Large intestine (tissue), 3 donors: Measurements from ENCODE around the gene FUOM. TPM values are rescaled to one million over a fixed set of nuclear protein-coding genes. Genes with fewer than 3 reads are reported as not detected.

Experiments used
- DNase-seq, 2 donors: peaks; one replicate each; pipeline versions ENCODE4 v3.0.0 to v3.0.0-alpha.2; 2013
- H3K27ac ChIP-seq: one replicate; pipeline ENCODE4 v1.5.1; 2013; ENCODE audit warnings: low read length
- H3K27me3 ChIP-seq: 2 replicates; pipeline ENCODE4 v1.6.1; 2013; ENCODE audit warnings: low read length; ENCODE audit not compliant: control insufficient read depth, insufficient read depth
- H3K36me3 ChIP-seq: 2 replicates; pipeline ENCODE4 v1.6.1; 2013; ENCODE audit warnings: low read length; ENCODE audit not compliant: control insufficient read depth, insufficient read depth
- H3K4me1 ChIP-seq: one replicate; pipeline ENCODE4 v1.6.1; 2013; ENCODE audit warnings: low read length; ENCODE audit not compliant: control insufficient read depth, insufficient read depth
- H3K4me3 ChIP-seq: one replicate; pipeline ENCODE4 v1.5.1; 2013; ENCODE audit warnings: low read length
- H3K9me3 ChIP-seq: one replicate; pipeline ENCODE4 v1.6.1; 2013; ENCODE audit warnings: mild to moderate bottlenecking, low read depth, low read length, moderate library complexity; ENCODE audit not compliant: control insufficient read depth
- WGBS: methylation state at CpG from one replicate; pipeline ENCODE4 v1.1.5; 2013; ENCODE audit warnings: low lambda C conversion rate; ENCODE audit not compliant: insufficient coverage; 5-methylcytosine and 5-hydroxymethylcytosine counted together
- polyA plus RNA-seq: library from polyadenylated mRNA; unstranded; fragments of 120-200 nt; gene quantifications from one replicate; pipeline ENCODE4 v1.2.1, GENCODE V29; 2013

FUOM gene
- polyA plus RNA-seq, 1 donor: 56.9 TPM

DNA sequence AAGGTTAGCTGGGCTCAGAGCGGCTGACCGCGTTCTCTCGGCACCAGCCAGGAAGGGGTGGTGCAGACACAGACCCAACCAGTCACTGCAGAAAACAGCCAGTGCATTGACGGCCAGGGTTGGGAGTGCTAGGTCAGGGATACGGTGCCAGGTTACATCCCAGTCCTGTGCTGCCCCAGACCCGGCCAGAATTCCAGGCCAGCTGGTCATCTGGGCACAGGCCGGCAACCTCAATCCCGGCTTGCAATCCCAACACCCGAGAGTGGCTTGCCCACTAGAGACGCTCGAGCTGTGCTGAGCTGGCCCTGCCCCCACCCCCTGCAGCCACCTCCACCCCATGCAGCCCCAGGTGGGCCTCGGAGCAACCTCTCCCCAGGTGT lies 6.9 kb downstream of the FUOM start:
- no peaks in the 10 kb centered on the region for H3K27me3 ChIP-seq
- H3K27ac ChIP-seq: no peak overlapping the region

DNA sequence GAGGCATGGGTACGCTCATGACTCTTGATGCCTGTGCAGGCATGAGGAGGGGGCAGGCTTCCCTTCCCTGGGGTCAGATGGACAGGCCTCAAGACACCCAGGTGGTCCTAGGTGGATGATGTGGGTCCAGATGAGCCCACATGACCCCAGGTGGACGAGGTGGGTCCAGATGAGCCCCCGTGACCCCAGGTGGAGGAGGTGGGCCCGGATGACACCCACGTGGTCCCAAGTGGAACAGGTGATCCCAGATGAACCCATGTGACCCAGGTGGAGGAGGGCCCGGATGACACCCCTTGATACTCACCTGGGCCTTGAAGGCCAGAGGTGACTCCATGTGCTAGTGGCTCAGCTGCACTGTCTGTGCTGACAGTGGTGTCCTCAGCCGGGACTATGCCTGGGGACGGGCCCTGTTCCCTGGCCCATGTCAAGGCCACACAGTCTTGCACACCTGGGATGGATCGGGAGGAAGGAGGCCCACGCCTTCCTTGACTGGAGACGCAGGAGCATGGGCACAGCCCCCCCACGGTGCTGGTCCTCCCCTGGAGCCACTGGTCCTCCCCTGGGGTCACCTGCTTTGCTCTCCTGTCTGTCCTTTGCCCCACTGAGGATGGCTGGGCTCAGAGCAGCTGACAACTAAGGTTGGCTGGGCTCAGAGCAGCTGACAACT lies 7.4 kb downstream of the FUOM start:
- Histone ChIP-seq H3K27ac (no peak overlapping the region), H3K4me1 (peaks cover 27% of the 10 kb centered on the region), H3K4me3 (no peak overlapping the region), H3K9me3 (peaks cover 8% of the 10 kb centered on the region), H3K27me3 (no peaks in the 10 kb centered on the region), H3K36me3 (peaks cover 20% of the 10 kb centered on the region)
- DNase-seq: no peak
- WGBS: no CpG with 5 or more reads among the region's 12 CpGs

More for the DNA sequence above, 6.9 kb downstream of the FUOM start:
- H3K4me3 ChIP-seq: no peak overlapping the region
- H3K4me1 ChIP-seq: peaks cover 31% of the 10 kb centered on the region
- H3K36me3 ChIP-seq: peaks cover 25% of the 10 kb centered on the region
- no peak for DNase-seq
- peaks cover 7% of the 10 kb centered on the region for H3K9me3 ChIP-seq
- no CpG with 5 or more reads among the region's 13 CpGs for WGBS

DNA sequence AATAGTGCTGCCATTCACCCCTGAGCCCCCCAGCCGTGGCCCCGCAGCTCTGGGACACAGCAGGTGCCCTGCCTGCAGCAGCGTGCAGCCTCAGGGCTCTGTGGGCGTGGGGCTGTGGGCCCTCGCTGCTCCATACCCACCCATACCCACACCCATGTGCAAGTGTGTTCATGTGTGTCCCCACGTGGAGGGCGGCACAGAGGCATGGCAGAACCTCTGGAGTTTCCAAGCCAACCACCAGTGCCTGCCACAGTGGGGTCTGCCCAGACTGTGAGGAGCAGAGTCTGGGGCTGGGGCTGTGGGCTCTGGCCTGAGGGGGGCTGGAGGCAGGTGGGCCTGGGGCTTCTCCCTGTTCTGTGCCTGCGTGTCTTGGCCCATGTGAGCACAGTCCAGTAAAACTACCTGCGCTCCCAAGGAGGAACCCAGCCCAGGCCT lies 8.2 kb downstream of the FUOM start:
- Histone ChIP-seq H3K4me1 (peaks cover 24% of the 10 kb centered on the region), H3K36me3 (peaks cover 12% of the 10 kb centered on the region), H3K27me3 (no peaks in the 10 kb centered on the region), H3K9me3 (peaks cover 11% of the 10 kb centered on the region), H3K27ac (no peak overlapping the region), H3K4me3 (no peak overlapping the region)
- WGBS: no CpG with 5 or more reads among the region's 9 CpGs
- DNase-seq: no peak

DNA sequence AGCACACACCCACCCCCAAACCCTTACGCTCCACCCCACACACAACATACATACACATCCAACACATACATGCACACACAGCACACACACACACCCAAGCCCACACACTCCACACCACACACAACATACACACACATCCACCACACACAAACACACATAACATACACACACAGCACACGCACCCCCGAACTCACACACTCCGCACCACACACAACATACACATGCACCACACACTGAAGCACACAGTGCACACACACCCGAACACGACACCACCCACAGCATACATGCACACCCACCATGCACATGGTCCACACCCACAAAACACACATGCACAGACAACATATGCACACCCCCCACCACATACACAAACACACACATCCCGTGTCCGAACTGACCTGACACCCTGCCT lies 8.7 kb downstream of the FUOM start:
- H3K27me3 ChIP-seq: no peaks in the 10 kb centered on the region
- no peak overlapping the region for H3K4me3 ChIP-seq
- peaks cover 11% of the 10 kb centered on the region for H3K9me3 ChIP-seq
- no CpG with 5 or more reads among the region's 8 CpGs for WGBS
- peaks cover 24% of the 10 kb centered on the region for H3K4me1 ChIP-seq
- DNase-seq: no peak
- peaks cover 12% of the 10 kb centered on the region for H3K36me3 ChIP-seq
- no peak overlapping the region for H3K27ac ChIP-seq

DNA sequence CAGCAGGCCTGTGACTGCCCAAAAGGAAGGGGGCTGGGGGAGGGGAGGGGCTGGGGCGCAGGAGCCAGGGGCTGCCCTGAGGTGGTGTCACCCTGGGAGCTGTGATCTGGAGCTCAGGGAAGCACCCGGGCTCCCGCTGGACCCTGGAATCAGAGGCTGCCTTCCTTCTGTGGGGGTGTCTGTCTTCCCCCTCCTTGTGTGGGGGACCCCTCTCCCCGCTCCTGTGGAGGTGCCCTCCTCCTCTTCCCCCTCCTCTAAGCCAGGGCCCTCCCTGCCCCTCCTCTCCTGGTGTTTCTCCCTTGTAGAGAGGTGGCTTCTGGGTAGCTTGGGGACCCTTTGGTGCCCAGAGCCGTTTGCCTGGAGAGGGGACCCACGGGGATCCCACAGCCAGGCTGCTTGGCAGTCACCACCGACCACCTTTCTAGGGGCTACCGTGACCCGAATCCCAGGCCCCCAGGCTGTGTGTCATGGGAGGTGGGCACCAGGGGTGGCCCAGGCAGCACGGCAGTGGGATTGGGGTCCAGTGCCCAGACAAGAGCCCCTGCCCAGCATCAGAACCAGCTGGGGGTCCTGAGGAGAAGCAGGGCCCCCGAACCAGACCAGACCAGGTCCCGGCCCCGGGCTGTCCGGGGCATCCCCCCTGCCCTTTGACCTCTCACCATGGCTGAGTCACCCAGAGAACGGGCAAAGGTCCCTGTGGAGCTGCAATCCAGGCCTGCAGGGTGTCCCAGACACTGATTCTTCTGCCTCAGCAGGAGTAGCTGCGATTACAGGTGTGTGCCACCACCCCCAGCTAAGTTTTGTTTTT lies 9.9 kb downstream of the FUOM start:
- H3K9me3 ChIP-seq: peaks cover 11% of the 10 kb centered on the region
- peak; percentile 78 to 87 for DNase-seq
- H3K4me3 ChIP-seq: peak overlapping the region; percentile 48
- peaks cover 12% of the 10 kb centered on the region for H3K36me3 ChIP-seq
- H3K4me1 ChIP-seq: peaks cover 32% of the 10 kb centered on the region
- WGBS: no CpG with 5 or more reads among the region's 16 CpGs
- no peaks in the 10 kb centered on the region for H3K27me3 ChIP-seq
- peak overlapping the region; percentile 86 for H3K27ac ChIP-seq

DNA sequence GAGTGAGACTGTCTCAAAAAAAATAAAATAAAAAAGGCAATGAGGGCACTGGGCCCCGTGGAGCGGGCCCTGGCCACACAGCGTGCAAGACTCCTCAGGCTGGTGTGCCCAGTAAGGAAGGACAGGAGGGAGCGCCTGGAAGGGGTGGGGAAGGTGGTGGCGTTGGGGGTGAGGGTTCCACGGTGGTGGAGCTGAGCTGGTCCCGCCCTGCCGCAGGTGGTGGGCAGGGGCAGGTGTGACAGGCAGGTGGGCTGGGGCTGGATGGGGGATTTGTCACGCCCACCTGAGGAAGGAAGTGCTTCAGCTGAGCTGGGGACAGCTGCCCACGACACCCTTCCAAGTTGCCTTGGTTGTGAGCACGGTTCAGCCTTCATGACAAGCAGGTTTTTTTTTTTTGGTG lies 11.4 kb downstream of the FUOM start:
- 60% methylated on average over 2 of the region's 11 CpGs for WGBS
- no peak overlapping the region for H3K27ac ChIP-seq
- H3K36me3 ChIP-seq: peaks cover 2% of the 10 kb centered on the region
- peaks cover 11% of the 10 kb centered on the region for H3K9me3 ChIP-seq
- peaks cover 35% of the 10 kb centered on the region for H3K4me1 ChIP-seq
- no peak overlapping the region for H3K4me3 ChIP-seq
- peak in 1 of 2 donors; percentile 30 for DNase-seq
- H3K27me3 ChIP-seq: no peaks in the 10 kb centered on the region

DNA sequence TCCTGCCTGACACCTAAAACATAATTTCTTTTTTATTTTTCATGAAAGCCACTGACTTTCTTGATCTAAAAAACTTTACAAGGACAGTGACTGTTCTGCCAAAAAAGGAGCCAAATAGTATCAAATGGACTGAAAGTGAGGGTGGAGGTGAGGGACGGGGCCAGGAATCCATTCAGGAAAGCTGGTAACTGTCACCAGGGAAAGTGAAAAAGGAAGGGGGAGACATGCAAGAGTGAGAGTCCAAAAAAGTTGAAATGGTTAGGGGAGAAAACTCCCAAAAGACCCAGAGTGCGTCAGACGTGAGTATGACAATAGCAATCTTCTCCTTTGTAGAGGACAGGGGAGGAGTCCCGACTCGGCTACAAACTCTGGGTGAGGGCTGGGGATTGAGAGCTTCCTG lies 13.6 kb downstream of the FUOM start:
- Histone ChIP-seq H3K36me3 (no peaks in the 10 kb centered on the region), H3K9me3 (peaks cover 7% of the 10 kb centered on the region), H3K27me3 (no peaks in the 10 kb centered on the region), H3K4me1 (peaks cover 23% of the 10 kb centered on the region), H3K27ac (no peak overlapping the region), H3K4me3 (no peak overlapping the region)
- no peak for DNase-seq
- WGBS: 100% methylated on average over 1 of the region's 5 CpGs

DNA sequence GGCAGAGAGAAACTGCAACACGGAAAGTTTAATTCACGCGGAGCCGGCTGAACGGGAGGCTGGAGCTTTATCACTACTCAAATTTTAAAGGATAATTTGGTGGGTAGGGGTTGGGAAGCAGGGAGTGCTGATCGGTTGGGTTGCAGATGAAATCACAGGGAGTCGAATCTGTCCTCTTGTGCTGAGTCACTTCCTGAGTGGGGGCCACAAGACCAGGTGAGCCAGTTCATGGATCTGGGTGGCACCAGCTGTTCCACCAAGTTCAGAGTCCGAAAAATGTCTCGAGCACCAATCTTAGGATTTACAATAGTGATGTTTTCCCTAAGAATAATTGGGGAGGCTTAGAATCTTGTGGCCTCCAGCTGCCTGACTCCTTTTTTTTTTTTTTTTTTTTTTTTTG lies 14.3 kb downstream of the FUOM start:
- DNase-seq: peak in 1 of 2 donors; percentile 59
- H3K27me3 ChIP-seq: no peaks in the 10 kb centered on the region
- no peaks in the 10 kb centered on the region for H3K36me3 ChIP-seq
- WGBS: no CpG with 5 or more reads among the region's 9 CpGs
- H3K4me3 ChIP-seq: no peak overlapping the region
- peaks cover 16% of the 10 kb centered on the region for H3K4me1 ChIP-seq
- H3K27ac ChIP-seq: no peak overlapping the region
- H3K9me3 ChIP-seq: peaks cover 8% of the 10 kb centered on the region

DNA sequence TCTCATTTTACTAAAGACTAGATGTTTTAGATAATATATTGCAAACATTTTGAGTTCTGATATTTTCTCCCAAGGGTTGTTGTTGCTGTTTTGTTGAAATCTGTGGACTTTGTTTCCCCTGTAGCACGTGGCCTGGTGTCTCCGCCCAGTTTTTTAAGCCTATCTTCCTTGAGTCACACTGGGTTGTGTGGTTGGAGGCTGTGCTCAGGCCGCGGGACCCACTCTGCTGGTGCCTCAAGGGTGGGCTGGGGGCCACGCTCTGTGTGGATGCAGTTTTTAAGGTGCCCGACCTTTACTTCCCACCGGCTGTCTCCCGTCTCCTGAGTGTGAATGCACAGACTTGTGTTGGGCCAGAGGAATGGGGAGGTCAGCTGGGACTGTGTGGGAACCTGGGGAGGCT lies 14.9 kb downstream of the FUOM start:
- Histone ChIP-seq H3K27ac (no peak overlapping the region), H3K27me3 (peaks cover 5% of the 10 kb centered on the region), H3K4me3 (no peak overlapping the region), H3K4me1 (peaks cover 12% of the 10 kb centered on the region), H3K36me3 (no peaks in the 10 kb centered on the region), H3K9me3 (peaks cover 14% of the 10 kb centered on the region)
- peak in 1 of 2 donors; percentile 55 for DNase-seq
- WGBS: no CpG with 5 or more reads among the region's 8 CpGs

DNA sequence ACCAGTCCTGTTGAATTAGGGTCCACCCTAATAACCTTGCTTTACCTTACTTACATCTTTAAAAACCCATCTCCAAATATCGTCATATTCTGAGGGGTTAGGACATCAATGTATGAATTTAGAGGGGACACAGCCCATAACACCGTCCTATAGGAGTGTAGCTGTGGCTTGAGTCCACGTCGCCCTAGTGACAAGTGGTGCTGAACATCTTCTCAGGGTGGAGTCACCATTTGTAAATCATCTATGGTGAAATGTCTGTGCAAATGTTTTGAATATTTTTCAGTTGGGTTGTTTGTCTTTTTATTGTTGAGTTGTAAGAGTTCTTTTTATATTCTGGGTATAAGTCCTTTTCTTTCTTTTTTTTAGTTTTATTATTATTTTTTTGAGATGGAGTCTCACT lies 15.8 kb downstream of the FUOM start:
- Histone ChIP-seq H3K36me3 (no peaks in the 10 kb centered on the region), H3K9me3 (peaks cover 23% of the 10 kb centered on the region), H3K4me1 (peaks cover 11% of the 10 kb centered on the region), H3K4me3 (no peak overlapping the region), H3K27ac (no peak overlapping the region), H3K27me3 (peaks cover 15% of the 10 kb centered on the region)
- no peak for DNase-seq
- no CpG with 5 or more reads among the region's 4 CpGs for WGBS
